ENCODE measurements around the gene COL6A1. TPM values are rescaled to one million over a fixed set of nuclear protein-coding genes. Genes with fewer than 3 reads are reported as not detected.

The COL6A1 gene
- total RNA-seq, 1 experiment from 2014 or later, result 193 TPM

DNA sequence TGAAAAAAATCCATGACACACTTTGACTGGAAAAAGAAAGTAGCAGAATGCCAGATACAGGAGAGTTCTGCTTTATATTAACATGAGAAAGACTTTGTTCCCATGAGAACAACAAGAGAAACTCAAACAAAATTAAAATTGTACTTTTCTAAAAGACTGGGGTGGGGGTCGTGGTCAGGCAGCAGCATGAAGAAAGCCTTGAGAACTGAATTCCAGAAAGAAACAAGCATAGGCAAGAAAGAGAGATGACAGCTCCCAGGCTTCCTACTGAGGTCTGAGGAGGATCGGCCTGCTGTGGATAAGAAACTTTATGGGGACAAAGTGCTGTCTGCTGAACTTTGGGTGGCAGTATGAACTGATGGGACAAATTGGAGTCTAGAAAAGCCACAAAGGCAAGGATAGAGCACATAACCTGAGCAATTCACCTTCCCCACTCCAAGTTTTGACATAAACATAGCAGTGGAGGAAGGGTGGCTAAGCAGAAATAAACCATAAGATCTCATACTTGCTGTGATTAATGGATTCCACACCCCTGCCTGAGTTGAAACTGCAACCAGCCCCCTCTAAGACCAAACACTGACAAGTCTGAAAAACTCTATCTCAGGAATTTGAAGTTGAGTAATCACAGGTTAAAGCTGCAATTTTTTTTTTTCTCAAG is 43.7 kb downstream of the COL6A1 start:
- Histone ChIP-seq H3T11ph (ENCODE audit: low read length) (no peak overlapping the region), H3K27ac (ENCODE audit: insufficient read length, low read depth, low read length) (no peak overlapping the region), H3K18ac (ENCODE audit: insufficient read length, low read depth, low read length) (no peak overlapping the region), H3K23me2 (ENCODE audit: insufficient read length, low read depth, low read length, poor library complexity, severe bottlenecking) (no peaks in the 10 kb centered on the region), H3K27me3 (ENCODE audit: insufficient read depth, low read length) (no peaks in the 10 kb centered on the region), H4K20me1 (ENCODE audit: control insufficient read depth, insufficient read depth, insufficient read length) (no peaks in the 10 kb centered on the region), H3K79me2 (ENCODE audit: insufficient read depth, low read length) (no peaks in the 10 kb centered on the region), H4K5ac (ENCODE audit: insufficient read length, low read depth, low read length) (no peak overlapping the region), H2AK5ac (ENCODE audit: insufficient read length, low read length) (no peak overlapping the region), H2BK15ac (ENCODE audit: low read depth, low read length) (no peak overlapping the region), H3K4me1 (ENCODE audit: insufficient read depth, low read length) (no peaks in the 10 kb centered on the region), H4K8ac (replicated peaks; ENCODE audit: insufficient read length, low read depth, low read length) (no peak overlapping the region), H3K4me2 (ENCODE audit: insufficient read depth, insufficient read length, low read length) (no peak overlapping the region), H3K23ac (ENCODE audit: insufficient read length, low read depth, low read length) (no peak overlapping the region), H3K79me1 (ENCODE audit: insufficient read depth, low read depth, low read length, poor library complexity, severe bottlenecking) (no peaks in the 10 kb centered on the region), H2BK5ac (ENCODE audit: insufficient read length, low read length) (no peak overlapping the region), H3K9me3 (ENCODE audit: control insufficient read depth, low read depth, low read length) (no peaks in the 10 kb centered on the region), H4K91ac (ENCODE audit: insufficient read length, low read depth, low read length) (no peak overlapping the region), H3K4ac (ENCODE audit: low read depth, low read length) (no peak overlapping the region), H2BK120ac (ENCODE audit: low read depth, low read length, poor library complexity, severe bottlenecking) (no peak overlapping the region), H3K56ac (ENCODE audit: insufficient read length, low read depth, low read length) (no peak overlapping the region), H3K14ac (ENCODE audit: insufficient read depth, low read length) (no peak overlapping the region), H2BK12ac (ENCODE audit: insufficient read length, low read depth, low read length) (no peak overlapping the region), H3K9ac (ENCODE audit: extremely low read depth, insufficient read length, low read length) (no peak overlapping the region), H2AFZ (ENCODE audit: low read length) (no peak overlapping the region), H2BK20ac (ENCODE audit: low read depth, low read length, poor library complexity, severe bottlenecking) (no peak overlapping the region)
- TF ChIP-seq, protein P1, sequence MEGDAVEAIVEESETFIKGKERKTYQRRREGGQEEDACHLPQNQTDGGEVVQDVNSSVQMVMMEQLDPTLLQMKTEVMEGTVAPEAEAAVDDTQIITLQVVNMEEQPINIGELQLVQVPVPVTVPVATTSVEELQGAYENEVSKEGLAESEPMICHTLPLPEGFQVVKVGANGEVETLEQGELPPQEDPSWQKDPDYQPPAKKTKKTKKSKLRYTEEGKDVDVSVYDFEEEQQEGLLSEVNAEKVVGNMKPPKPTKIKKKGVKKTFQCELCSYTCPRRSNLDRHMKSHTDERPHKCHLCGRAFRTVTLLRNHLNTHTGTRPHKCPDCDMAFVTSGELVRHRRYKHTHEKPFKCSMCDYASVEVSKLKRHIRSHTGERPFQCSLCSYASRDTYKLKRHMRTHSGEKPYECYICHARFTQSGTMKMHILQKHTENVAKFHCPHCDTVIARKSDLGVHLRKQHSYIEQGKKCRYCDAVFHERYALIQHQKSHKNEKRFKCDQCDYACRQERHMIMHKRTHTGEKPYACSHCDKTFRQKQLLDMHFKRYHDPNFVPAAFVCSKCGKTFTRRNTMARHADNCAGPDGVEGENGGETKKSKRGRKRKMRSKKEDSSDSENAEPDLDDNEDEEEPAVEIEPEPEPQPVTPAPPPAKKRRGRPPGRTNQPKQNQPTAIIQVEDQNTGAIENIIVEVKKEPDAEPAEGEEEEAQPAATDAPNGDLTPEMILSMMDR (conservative IDR thresholded peaks at IDR 0.05), result no peak
- peaks cover 0 to 2% (median 0%) of the 10 kb centered on the region in 3 experiments; a peak in 1 of 7 replicates for H3K36me3 Mint-ChIP-seq (ENCODE audit: insufficient read depth in 1 of 3, low read depth in 3 of 3)
- no peak overlapping the region for H3K27ac Mint-ChIP-seq
- peaks cover 8 to 9% of the 10 kb centered on the region in 2 experiments for H3K4me1 Mint-ChIP-seq
- H3K9me3 Mint-ChIP-seq, result peaks cover 0 to 2% of the 10 kb centered on the region in 2 experiments; a peak in 2 of 5 replicates
- WGBS (ENCODE audit: extremely low coverage, insufficient read length, low lambda C conversion rate), result no CpG with 5 or more reads among the region's 2 CpGs
- DNase-seq, result no peak
- H3K27me3 Mint-ChIP-seq (ENCODE audit: low read depth), result peaks cover 13% of the 10 kb centered on the region
- no peak overlapping the region for H3K4me3 Mint-ChIP-seq
